Amniotic stem cell (primary cell): Measurements from ENCODE around the gene ACVR1.
"Not testable (repeated sequence)": the region's sequence is repeated elsewhere in the genome, so short reads cannot be mapped to it uniquely, and the experiment has no call there.

Experiments
- DNase-seq: peaks from one replicate; lab custom pipeline; 2025; lab: John Stamatoyannopoulos, UW

ACVR1 gene

DNA sequence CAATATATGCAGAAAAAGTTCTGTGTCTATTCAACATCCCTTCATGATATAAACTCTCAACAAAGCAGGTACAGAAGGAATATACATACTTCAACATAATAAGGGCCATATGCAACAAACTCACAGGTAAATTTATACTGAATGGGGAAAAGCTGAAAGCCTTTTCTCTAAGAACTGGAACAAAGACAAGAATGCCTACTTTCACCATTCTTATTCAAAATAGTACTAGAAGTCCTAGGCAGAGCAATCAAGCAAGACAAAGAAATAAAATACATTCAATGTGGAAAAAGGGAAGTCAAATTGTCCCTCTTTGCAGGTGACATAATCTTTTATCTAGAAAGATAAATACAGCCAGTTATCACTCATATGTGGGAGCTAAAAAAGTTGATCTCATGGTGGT is 116.3 kb downstream of the ACVR1 start:
- DNase-seq: no peak

DNA sequence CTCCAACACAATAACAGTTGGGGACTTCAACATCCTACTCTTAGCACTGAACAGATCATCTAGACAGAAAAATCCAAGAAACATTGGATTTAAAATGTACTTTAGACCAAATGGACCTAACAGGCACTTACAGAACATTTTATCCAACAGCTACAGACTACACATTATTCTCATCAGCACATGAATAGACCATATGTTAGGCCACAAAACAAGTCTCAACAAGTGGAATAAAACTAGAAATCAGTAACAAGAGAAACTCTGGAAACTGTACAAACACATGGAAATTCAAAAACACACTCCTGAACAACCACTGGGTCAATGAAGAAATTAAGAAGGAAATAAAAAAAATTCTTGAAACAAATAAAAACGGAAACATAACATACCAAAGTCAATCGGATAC is 117.5 kb downstream of the ACVR1 start:
- no peak for DNase-seq

DNA sequence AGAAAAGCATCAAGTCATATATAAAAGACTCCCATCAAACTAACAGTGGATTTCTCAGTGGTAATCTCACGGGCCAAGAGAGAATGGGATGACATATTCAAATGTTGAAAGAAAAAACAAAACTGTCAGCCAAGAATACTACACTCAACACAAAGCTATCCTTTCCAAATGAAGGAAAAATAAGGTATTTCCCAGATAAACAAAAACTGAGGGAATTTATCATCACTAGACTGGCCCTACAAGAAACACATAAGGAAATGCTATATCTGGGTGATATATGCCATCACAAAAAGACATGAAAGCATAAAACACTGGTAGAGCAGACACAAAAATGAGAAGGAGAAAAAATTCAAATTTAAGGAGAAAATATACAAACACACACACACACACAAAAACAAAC is 118.6 kb downstream of the ACVR1 start:
- no peak for DNase-seq

DNA sequence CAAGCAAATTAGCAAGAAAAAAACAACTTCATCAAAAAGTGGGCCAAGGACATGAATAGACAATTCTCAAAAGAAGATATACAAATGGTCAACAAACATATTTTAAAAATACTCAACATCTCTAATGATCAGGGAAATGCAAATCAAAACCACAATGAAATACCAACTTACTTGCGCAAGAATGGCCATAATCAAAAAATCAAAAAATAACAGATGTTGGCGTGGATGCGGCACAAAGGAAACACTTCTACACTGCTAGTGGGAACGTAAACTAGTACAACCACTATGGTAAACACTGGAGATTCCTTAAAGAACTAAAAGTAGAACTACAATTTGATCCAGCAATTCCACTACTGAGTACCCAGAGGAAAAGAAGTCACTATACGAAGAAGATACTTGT is 119.7 kb downstream of the ACVR1 start:
- DNase-seq: not testable (repeated sequence)

DNA sequence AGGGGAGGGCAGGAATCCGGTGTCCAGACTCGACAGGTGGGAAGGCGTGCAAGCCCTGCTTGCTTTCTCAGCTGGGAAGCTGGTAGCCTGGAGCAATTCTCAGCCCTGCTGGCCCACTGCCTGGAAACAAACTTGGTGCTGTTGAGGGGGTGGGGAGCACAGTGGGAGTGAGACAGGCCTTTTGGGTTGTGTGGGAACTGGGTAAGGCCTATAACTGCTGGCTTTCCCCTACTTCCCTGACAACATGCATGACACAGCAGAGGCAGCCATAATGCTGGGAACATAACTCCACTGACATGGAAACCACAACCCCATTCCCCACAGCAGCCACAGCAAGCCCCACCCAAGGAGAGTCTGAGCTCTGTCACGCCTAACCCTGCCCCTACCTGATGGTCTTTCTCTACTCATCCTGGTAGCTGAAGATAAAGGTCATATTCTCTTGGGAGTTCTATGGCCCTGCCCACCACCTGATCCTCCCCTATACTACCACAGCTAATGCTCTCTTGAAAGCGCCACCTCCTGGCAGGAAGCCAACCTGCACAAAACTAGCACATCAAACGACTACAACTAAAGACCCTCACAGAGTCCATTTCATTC is 124.6 kb downstream of the ACVR1 start:
- DNase-seq: no peak

DNA sequence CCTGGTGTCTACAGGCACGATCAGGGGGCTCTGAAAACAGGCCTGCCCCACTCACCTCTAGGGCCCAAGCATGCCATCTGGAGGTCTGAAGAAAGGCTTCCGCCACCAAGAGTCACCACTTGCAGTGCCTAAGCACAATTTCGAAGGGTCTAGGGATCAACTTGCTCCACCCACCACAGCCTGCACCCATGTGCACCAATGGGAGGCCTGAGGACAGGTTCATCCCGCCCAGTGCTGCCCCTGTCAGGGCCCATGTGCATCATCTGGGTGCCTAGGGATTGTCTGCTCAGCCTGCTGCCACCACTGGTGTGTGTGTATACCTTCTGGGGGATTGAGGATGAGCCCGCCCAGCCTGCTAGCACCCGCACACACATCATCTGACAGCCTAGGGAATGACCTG is 126.4 kb downstream of the ACVR1 start:
- DNase-seq: no peak

DNA sequence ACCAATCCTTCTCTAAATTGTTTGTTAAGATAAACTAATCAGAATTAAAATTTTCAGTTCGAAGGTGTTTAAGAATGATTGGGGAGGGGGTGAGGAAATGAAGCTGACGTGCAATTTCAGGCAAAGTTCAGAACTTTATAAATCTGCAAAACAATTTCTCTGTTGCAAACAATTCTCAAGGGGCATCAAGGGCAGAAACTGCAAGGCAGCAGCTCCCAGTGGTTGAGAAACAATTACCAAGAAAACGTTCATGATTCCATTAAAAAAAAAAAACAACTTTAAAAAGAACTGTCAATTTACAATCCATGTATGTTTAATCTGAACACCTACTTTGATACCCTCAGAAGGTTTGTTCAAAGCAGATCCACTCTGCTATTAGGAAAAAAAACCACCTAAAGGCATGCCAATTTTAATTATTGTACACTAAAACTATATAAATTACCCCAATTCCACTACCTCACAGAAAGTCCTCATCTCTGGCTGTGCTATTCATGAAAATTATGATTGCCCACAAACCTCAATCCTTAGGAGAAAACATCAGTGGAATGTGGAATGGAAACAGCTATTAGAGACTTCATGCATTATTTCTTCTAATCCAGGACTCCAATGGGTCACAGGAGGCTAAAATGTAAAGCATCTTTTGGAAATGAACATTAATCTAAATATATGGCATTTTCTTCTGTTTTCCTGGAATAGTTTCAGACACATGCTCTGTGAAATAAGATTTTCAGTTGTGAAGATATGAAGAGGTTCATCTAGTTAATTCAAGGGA is 127.6 kb downstream of the ACVR1 start:
- DNase-seq: no peak

DNA sequence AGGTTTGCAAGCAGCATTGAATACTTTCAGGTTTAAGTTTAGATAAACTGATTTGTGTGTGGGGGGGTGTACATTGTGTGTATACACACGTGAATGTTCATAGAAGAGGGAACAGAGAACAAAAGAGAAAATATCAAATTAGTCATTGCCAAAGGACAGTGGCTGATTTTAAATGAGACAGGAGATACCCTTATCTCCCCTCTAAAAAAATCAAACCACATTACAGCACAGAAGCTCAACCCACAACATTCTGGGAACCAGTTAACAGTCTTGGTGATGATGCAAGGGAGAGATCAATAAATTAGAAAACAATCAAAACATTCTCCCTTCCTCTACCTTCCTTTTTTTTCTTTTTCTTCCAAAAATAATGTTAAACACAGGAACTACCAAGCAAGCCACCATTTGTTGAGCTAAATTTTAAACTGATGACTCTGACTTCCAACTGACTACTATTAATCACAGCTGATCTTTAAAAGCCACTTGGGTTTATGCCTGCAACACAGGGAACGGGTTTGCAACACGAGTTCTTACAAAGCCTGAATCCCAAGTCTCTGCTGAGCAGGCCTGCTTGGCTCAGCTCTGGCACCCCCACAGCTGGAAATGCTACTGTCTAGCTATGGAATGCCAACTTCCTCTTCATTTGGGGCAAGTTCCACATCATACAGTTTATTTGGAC is 128.3 kb downstream of the ACVR1 start:
- peak; percentile 10 for DNase-seq

DNA sequence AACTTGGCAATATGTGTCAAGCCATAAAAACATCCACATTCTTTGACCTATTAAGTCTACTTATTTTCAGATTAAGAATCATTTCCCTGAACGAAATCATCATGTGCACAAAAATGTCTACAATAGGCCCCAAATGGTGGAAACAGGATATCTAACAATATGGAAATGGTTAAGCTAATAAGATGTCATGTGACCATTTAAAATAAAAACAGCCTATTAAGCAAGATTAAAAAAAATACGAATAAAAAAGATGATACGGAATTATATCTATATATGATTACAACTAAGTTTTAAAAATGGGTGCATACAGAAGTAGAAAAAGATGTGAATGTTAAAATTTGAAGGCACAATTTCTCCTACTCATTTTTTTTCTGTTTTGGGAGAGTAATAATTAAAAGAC is 128.8 kb downstream of the ACVR1 start:
- no peak for DNase-seq

DNA sequence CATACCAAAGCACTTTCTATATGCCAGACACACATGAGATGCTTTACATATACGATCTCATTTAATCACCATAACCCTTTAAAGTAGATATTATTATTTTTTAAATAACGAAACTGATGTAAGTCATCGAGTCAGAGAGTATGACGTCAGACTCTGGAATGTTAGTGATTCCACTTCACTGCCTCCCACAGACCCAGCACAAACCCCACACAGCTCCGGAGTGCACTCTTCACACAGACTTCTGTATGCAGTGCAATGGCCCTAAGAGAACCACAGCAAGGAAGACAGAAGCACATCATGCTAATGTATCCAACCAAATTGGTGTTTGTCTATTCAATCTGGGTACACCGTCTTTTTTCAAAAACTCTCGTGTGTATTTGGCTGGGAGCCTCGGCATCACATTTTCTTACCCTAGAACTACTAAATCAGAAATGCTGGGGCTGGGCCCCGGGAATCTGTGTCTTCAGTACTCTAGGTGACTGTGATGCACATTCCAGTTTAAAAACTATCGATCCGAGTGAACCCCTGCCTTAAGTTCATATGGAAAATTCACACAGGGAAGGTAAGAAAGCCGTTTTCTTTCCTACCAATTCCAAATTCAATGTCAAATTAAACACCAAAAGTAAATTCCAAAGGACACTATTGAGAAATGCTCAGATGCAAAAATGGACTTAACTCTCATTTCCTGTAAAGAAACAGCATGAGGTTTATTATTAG is 129.7 kb downstream of the ACVR1 start:
- no peak for DNase-seq

DNA sequence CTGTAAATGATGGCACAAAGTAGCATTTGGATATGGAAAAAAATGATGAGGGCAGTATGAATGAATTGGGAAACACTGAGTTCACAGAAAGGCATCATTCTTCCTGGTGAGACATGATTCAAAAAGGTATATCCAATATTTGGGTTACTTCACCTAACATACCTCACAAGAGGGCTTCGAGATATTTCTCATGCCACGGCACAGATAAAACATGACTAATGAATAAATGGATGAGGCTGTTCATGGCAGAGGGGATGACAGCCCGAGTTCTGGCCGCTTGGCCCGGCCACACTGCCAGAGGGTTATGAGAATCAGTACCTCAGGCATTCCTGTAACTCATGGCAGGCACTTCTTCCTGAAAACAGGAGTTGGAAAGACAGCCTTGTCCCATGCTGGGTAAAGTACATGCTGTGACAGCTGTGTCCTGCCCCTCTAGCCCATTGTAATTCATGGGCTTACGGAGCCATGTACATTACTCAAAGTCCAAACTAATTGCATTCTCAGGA is 131.5 kb downstream of the ACVR1 start:
- no peak for DNase-seq

DNA sequence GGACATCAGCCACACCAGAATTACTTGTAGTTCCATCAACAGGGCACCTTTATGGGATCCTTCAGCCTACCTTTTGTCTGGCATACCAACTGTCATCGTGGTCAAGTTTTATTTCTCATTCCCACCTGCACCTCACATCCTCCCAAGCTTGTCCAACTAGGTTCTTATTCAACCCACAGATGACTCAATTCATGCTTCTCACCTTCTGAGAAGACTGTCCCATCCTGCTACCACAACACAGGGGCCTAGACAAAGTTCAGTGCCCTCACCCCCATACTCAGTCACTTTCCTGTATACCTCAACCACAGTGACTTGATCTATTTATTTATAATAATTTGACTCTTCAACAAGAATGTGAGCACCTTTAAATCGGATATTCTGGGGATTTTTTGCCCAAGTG is 133.1 kb downstream of the ACVR1 start:
- no peak for DNase-seq

DNA sequence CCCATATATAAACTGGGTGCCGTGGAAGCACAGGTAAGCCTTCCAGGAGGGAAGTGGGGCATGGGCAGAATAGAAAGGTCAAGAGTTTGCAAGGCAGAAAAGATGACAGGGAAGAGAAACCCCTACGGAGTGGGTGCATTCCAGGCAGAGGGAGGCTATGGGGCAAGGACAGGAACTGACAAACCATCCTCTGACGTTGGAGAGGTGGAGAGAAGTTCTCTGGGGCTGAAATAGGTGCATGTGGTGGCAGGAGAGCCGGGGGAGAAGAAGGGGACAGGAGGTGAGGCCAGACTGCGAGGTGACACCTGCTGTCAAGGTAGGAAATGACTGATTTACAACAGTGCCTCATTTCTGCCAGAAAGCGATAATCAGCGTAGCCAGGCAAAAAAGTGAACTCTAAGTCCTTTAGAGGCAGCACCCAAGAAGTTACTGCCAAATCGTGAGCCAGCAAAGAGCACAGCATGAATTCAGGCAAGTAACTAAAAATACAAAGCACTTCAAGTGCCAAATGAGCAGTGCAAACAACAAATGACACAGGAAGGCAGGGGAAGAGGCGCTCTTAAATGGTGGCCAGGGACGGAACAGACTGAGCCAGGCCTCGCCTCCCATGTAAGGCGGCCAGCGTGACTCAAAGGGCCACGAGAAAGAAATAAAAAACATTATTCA is 134.2 kb downstream of the ACVR1 start:
- no peak for DNase-seq

DNA sequence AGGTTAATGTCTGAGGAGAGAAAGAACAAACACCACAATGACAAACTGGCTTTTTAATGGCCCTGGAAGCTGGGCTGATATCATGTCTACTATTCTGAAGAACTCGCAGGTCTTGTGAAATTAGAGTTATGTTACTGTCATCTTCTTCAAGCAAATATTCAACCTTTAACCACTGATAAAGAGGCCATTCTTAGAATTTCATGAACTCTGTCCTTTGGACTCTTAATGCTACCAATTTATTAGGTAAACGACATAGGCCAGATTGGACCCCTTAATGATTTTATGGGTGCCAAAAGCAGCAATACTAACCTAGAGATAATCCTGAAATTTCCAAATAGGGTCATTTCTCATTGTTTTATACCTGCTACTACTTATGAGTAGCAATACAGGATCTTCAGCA is 138.5 kb downstream of the ACVR1 start:
- no peak for DNase-seq

DNA sequence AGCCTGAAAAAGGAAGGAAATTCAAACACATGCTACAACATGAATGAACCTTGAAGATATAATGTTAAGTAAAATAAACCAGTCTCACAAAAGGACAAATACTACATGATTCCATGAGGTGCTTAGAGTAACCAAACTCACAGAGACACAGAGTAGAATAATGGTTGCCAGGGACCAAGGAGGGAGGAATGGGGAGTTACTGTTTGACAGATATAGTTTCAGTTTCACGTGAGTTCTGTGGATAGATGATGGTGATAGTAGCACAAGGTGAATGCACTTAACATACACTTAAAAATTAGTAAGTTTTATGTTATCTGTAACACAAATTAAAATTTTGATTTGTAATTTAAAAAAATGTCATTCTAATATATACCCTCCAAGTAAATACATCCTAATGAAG is 140.6 kb downstream of the ACVR1 start:
- DNase-seq: no peak

DNA sequence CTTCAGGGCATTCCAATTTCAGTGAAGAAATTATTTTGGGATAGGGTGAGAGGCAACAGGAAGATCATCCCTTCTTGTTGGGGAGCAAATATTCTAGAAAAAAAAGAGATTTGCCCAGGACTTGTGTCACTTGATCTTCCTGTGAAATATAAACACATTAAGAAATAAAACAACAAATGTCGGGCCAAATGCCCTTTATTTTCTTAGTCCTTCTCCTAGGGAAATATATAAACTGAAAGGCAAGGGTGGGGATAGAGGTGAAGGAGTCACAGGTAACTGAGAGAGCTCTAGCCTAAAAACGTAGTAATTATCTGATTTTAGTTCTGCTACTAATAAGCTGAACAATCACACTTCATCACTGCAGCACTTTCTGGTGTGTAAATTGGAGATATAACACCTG is 142.9 kb downstream of the ACVR1 start:
- no peak for DNase-seq

DNA sequence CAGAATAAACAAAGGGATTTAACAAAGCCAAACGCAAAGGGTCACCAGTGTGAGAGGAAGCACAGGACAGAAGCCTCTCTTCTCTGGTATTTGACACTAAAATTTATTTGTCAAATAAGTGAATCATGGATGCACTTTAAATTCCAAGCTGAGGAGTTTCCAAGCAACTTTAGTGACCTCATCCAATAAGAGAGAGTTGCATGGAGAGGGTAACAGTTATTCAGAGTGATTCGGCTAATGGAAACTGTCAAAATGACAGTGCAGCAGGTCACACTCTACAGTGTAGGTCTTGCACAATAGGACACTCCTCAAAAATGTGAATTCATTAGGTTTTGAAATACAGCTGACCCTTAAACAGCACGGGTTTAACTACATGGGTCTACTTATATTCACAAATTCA is 143.5 kb downstream of the ACVR1 start:
- no peak for DNase-seq

DNA sequence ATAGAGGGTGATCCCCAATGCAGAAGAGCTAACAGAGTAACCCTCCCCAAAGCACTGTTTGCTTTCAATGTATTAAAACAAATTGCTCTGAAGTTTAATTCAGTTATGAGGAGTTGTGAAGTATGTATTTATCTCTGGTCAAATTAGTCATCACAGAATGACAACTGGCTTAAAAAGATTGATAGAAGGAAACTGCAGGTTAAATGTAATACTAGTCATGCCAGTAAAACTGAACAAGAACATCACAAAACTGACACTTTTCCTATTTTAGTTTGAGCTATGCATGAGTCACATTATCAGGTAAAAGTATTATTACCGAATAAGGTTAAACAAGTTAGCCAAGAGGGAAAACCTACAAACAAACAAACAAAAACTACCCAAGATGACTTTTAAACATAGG is 148.4 kb downstream of the ACVR1 start:
- DNase-seq: no peak

DNA sequence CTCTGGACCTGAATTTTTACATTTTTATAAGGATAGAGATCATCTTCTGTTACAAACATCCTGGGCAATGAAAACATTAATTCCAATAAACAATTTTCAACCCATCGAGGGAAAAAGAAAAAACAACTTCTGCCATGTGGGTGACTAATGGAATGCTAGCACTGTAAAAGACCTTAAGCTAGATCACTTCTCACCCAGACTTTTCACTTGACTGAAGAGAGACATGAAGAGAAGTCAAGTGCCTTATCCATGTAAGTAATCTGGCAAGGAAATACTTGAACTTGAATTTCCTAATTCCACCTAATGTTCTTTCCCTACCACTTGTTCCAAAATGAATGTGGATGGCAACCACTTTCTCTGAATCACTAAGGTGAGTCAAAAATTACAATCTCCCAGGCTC is 149.2 kb downstream of the ACVR1 start:
- DNase-seq: no peak

DNA sequence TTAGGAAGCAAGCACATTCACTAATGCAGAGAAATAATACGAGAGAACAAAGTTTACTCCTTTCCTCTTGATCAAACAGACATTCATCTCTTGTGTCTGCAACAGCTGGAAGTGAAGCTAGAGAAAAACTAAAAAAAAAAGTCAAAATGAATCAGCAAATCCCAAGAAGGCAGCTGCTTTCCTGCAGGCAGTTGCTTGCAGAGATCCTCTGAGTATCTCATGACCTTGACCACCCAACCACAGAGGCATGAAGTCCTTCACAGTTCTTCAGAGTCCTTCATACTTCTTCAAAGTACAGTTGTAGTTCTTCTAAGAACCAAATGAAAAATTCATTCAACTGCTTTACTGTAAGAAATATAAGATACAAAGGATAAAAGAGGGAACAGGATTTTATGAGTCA is 150.3 kb downstream of the ACVR1 start:
- no peak for DNase-seq

DNA sequence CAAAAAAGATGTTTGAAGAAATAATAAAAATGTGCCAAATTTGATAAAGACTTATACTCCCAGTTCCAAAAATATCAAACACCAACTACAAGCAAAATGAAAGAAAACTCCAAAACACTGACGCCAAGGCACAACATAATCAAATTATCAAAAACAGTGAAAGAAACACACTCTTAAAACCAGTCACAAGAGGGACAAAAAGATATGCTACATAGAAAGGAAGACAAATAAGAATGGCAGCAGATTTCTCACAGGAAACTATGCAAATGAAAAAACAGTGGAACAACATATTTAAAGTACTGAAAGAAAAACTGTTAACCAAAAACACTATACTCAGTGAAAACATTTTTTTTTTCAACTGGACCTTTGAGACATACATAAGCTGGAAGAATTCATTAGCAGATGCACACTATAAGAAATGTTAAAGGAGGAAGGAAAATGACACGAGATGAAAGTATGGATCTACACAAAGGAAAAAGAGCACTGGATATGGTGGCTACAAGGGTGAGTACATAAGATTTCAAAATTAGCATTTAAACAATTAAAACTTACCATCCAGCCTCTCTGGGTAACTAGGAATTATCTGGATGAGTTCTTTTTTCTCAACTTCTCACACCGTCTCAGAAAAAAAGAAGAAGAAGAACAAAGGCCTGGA is 153.4 kb downstream of the ACVR1 start:
- no peak for DNase-seq

DNA sequence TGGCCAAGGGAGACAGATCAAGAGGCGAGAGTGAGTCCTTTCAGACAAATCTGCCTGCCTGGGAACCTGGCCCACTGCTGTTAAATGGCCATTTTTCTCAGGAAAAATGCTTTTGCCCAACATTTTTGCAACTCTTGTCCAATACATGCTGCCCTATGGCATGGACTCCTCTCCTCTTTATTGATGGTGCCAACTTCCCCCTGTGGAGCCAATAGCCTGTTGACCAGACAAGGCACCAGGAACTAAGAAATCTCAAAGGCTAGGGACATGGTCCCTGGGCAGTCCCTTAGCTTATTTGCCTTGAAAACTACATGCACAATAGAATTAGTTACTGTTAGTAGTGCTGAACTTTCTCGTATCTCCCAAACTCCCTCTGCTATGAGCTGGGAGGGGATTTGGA is 155.6 kb downstream of the ACVR1 start:
- DNase-seq: no peak
